HG03521 (cell line): ENCODE data around the gene CEBPA.

ENCODE experiments used
- ATAC-seq: cut with Tn5 transposase; IDR thresholded peaks from one replicate; pipeline ENCODE4 v1.9.1; 2021; ENCODE audit warnings: mild to moderate bottlenecking, moderate library complexity; ENCODE audit not compliant: unreplicated experiment

The CEBPA gene

GRCh38 chr19:33302175-33302973 is at the start of gene CEBPA:
Gene CEBPA (minus strand): TSS chr19:33302534. CDS start chr19:33302414, 120 bp downstream.
- ATAC-seq = peak; percentile 76

DNA sequence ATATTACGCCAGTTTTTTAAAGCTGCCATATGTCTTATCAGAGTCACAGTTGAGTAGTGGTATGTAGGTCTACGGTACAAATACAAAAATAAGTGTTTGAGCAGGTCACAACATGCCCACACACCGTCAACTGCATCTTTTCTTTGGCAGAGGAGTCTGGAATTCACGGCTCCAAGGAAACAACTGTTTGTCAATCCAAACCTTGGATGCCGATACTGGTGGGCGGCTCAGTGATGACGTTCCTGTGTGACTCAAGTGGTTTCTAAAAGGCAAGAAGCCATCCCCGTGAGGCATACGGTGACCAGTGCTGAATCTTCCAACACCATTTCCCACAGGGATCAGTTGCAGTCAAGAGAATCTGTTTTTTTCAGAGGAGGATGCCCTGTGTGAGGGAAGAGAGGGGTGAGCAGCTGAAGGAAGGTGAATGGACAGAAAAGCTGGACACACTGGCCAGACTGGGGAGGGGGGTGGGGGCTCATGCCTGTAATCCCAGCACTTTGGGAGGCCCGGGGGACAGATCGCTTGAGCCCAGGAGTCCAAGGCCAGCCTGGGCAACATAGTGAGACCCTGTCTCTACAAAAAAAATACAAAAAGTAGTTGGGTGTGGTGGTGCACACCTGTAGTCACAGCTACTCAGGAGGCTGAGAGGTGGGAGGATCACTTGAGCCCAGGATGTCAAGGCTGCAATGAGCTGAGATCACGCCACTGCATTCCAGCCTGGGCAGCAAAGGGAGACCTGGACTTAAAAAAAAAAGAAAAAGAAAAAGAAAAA is 48.4 kb upstream of the CEBPA start:
- ATAC-seq = no peak

DNA sequence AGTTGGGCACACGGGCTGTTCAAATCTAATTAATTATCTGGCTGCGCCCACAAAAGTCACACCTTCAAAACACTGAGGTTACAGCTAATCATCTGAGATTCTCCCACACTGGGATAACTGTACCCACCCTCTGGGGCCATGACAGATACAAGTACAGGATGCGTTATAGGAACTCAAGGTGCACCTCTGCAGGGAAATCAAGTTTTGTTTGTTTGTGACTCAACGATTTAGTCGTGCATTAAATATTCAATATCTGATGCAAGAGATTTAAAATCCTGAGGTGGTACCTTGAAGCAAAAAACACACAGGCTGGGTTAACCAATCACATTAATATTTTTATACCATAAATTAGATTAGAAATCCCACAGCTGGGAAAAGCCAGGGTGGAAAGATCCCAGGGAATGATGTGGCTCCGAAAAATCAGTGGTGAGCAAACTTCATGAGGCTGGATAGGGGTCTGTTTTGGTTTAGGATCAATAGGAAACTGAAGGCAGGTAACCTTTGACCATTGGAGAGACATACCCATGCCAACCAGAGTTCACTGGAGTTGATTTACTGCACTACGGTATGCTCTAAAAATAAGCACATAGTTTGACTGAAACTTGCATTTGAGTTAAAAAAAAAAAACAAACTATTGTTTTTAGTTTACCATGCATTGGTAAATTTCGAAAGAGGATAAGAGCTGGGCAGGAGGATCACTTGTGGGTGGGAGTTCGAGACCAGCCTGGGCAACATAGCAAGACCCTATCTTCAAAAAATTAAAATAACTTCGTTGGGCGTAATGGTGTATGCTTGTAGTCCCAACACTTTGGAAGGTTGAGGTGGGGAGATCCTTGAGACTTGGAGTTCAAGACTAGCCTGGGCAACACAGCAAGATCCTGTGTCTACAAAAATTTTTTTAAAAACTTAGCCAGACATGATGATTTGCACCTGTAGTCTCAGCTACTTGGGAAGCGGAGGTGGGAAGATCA is 47.3 kb upstream of the CEBPA start:
- no peak for ATAC-seq

DNA sequence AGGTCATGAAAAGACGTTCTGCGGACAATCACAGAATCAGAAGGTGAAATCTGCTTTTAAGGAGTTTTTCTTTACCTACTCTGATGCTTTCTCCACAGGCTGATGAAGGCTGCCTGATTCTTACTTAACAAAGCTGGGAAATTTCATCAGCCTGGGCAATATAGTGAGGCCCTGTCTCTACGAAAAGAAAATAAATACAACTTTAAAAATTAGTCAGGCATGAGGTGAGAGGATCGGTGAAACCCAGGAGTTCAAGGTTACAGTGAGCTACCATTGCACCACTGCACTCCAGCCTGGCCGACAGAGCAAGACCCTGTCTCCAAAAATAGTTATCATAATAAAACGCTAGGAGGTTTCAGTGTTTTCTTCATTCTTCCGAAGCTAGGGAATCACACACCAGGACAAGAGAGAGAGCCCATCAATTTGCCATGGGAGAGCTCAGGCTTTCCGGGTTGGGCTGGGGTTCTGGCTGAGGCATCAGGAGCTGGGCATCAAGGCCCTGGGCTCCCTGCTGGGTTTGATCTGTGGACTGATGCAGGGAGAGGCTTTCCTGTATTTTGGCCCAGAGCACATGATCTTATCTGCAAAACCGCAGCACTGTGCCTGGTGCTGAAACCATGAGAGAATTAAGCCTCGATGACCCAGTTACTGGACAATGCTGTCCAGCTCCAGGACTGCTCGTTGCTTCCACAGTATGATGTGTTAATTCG is 46.1 kb upstream of the CEBPA start:
- ATAC-seq = no peak

GRCh38 chr19:33347300-33347699 is 45.0 kb upstream of the CEBPA start:
- ATAC-seq = no peak

DNA sequence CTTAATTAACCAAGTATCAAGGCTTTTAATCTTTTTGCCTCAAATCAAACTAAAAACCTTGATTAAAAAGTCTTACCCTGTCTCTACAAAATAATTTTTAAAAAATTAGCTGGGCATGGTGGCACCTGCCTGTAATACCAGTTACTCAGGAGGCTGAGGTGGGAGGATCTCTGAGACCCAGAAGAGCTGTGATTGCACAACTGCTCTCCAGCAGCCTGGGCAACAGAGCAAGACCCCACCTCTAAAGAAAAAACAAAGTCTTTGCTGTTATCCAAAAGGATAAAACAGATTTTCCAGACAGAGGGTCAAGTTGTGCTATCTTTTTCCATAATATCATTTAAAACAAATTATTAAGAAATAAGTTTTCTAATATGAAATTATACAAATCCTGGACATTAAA is 44.3 kb upstream of the CEBPA start:
- no peak for ATAC-seq

DNA sequence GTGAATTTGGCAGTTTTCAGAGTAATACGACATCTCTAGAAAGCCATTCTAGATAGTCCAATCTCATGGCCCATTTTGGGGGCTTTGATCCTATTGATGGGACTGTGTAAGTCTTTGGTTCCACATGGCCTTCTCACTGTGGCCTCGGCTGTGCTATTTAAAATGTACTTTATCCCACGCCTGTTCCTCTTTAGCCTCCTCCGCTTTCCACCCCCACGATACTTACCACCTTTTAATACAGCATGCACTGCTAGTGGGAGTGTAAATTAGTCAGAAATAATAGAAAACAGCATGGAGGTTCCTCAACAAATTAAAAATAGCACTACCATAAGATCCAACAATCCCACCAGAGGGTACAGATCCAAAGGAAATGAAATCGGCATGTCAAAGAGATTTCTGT is 42.8 kb upstream of the CEBPA start:
- no peak for ATAC-seq

GRCh38 chr19:33344573-33344925 is 42.2 kb upstream of the CEBPA start:
- no peak for ATAC-seq

- ATAC-seq = no peak
Observed at GRCh38 chr19:33343859-33344572, 41.7 kb upstream of the CEBPA start.

- no peak for ATAC-seq
Observed at GRCh38 chr19:33343301-33343700, 41.0 kb upstream of the CEBPA start.

DNA sequence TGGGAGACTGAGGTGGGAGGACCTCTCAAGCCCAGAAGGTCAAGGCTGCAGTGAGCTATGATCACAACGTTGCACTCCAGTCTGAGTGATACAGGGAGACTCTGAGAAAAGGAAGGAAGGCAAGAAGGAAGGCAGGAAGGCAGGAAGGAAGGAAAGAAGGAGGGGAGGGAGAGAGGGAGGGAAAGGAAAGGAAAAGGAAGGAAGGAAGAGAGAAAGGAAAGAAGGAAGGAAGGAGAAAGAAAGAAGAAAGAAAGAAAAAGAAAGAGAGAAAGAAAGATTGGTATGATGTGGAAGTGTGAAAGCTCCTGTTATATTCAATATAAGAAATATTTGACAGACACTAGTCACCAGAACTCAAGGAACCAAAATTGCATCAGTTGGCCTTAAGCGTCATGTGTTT is 38.7 kb upstream of the CEBPA start:
- no peak for ATAC-seq

- no peak for ATAC-seq
Observed at GRCh38 chr19:33339016-33339984, 37.0 kb upstream of the CEBPA start.

- no peak for ATAC-seq
Observed at GRCh38 chr19:33335446-33335845, 33.1 kb upstream of the CEBPA start.

DNA sequence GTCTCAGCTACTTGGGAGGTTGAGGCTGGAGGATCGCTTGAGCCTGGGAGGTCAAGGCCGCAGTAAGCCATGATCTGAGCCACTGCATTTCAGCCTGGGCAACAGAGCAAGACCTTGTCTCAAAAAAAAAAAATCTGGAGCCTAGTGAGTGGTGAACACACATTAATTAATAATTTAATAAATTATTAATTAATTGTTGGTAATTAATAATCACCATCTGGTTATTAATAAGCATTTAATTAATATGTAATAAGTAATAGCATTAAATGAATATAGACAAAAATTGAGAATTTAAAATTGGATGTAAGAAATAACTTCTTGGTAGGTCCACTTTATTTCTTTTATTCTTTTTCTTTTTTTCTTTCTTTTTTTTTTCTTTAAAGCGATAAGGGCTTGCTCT is 31.9 kb upstream of the CEBPA start:
- ATAC-seq = no peak

DNA sequence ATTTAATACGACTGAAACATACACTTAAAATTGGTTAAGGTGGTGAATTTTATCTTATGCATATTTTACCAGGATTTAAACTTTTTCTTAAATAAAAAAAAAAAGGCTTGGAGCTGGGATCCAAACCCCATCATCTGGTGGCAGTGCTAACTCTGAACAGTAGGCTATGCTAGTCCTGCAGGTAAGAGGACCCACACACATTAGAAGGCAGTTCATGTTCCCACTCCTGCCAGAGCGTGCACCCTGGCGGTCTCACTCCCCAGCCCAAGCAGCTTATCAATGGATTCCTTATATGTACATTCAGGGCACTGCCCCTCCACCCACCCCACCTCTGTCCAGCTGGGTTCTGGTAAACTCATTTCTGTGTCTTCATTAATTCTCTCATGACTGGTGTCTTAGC is 31.3 kb upstream of the CEBPA start:
- ATAC-seq = no peak

DNA sequence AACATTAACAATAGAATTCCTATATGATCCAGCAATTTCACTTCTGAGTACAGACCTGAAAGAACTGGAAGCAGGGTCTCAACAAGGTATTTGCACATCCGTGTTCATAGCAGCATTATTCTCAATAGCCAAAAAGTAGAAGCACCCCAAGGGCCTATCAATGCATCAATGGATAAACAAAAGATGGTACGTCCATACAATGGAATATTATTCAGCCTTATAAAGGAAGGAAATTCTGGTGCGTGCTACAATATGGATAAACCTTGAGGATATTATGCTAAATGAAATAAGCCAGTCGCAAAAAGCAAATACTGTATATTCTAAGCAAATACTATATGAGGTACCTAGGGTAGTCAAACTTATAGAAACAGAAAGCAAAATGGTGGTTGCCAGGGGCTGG is 30.8 kb upstream of the CEBPA start:
- ATAC-seq = no peak

GRCh38 chr19:33332248-33332647 is 29.9 kb upstream of the CEBPA start:
- ATAC-seq = no peak

- no peak for ATAC-seq
Observed at GRCh38 chr19:33329736-33330135, 27.4 kb upstream of the CEBPA start.

DNA sequence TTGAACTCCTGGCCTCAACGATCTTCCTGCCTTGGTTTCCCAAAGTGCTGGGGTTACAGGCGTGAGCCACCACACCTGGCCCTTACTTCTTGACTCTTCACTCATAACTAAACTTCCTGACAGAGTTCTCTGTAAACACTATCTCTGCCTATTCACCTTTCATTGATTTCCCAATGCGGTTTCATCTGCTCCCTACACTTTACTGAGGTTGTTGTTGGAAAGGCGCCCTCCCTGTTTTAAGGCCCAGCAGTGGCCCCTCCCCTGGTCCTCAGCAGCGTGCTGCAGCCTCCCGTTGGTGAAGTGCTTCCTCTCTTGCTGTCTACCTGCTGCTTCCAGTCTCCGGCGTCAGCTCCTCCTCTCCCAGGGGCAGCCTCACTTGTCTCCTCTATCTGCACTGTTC is 26.7 kb upstream of the CEBPA start:
- no peak for ATAC-seq
